ENCODE measurements around the gene SP2. TPM values are rescaled to one million over a fixed set of nuclear protein-coding genes. Genes with fewer than 3 reads are reported as not detected.
A peak's percentile ranks its signal among the peaks of the same experiment; 100 is the strongest.

The SP2 gene
- total and polyA plus RNA-seq, 2 of the 13 experiments (the other 11 are each of a cell fraction or from before 2014, with no cell fraction given), result 1.4 to 4.8 TPM

- ATAC-seq, result no peak; the same call in 2 of the 3 replicates
- H3K27ac ChIP-seq (ENCODE audit: extremely low read length, insufficient read depth, low read length), result no peak overlapping the region
These were observed 20.6 kb downstream of the SP2 start for GRCh38 chr17:47916489-47917208.

More at GRCh38 chr17:47916489-47917208, 20.6 kb downstream of the SP2 start:
- no peak overlapping the region for H3K4me2 ChIP-seq (ENCODE audit: low read depth, low read length)
- H2AFZ ChIP-seq (ENCODE audit: low read length), result no peak overlapping the region
- FAIRE-seq (no peak), DNase-seq (ENCODE audit: low spot score) (no peak)
- H3K27me3 ChIP-seq (ENCODE audit: control insufficient read depth in 1 of 2, insufficient read depth in 2 of 2, low read length in 2 of 2), result no peaks in the 10 kb centered on the region
- POLR2A ChIA-PET, result no interaction called here
- intact Hi-C loops (cut with micrococcal nuclease; ENCODE audit: unreplicated experiment) (no loop called here), in situ Hi-C loops (cut with HindIII; ENCODE audit: extremely low pct_ligation_motif_present, low pct_unique_long_range_greater_than_20kb) (no loop called here)
- CTCF ChIA-PET (ENCODE audit: low intra/inter-chr PET ratio, low total read pairs), result no interaction called here
- no peaks in the 10 kb centered on the region for H3K9me3 ChIP-seq (ENCODE audit: low read length)
- no peak overlapping the region for H3K4me3 ChIP-seq (replicated peaks in 1 of 3; ENCODE audit: insufficient read depth in 1 of 3, low read depth in 2 of 3, low read length in 3 of 3)
- H3K79me2 ChIP-seq (ENCODE audit: insufficient read depth, low read length), result no peaks in the 10 kb centered on the region
- TF ChIP-seq AGO2 (optimal IDR thresholded peaks at IDR 0.05; ENCODE audit: low read depth, low read length), result peak; percentile 82
- TF ChIP-seq PBX3 (CRISPR knock-in tag; IDR thresholded peaks at IDR 0.05; ENCODE audit: borderline replicate concordance), result no peak
- TF ChIP-seq ZNF12 (CRISPR knock-in tag; IDR thresholded peaks at IDR 0.05), result no peak
- no peak for TF ChIP-seq HIVEP1 (CRISPR knock-in tag; IDR thresholded peaks at IDR 0.05)
- no peak for TF ChIP-seq ZNF512 (CRISPR knock-in tag; IDR thresholded peaks at IDR 0.05)
- no peak for TF ChIP-seq TAF15 (IDR thresholded peaks at IDR 0.05; ENCODE audit: low read depth, low read length, poor library complexity, severe bottlenecking)
- no peak for TF ChIP-seq ZSCAN20 (CRISPR knock-in tag; IDR thresholded peaks at IDR 0.05; ENCODE audit: borderline replicate concordance)
- no peak overlapping the region for H3K9ac ChIP-seq (ENCODE audit: insufficient read depth, low read depth, low read length)
- H4K20me1 ChIP-seq (ENCODE audit: insufficient read depth, low read length), result no peaks in the 10 kb centered on the region
- peaks cover 7% of the 10 kb centered on the region for H3K4me1 ChIP-seq (ENCODE audit: insufficient read depth, low read length)
- peaks cover 8 to 20% of the 10 kb centered on the region in 2 experiments; a peak in 3 of 5 replicates for H3K36me3 ChIP-seq (replicated peaks in 1 of 2; ENCODE audit: control insufficient read depth in 1 of 2, insufficient read depth in 2 of 2, low read length in 2 of 2)
- BruUV-seq (replicated peaks), result TSS peak; percentile 62
- 97% methylated on average over 18 of the region's 19 CpGs for WGBS (ENCODE audit: low lambda C conversion rate)

All from HepG2 (cell line).